GM18508 (cell line): ENCODE data around the gene ZNF474.
"Not testable (repeated sequence)": the region's sequence is repeated elsewhere in the genome, so short reads cannot be mapped to it uniquely, and the experiment has no call there.

Experiments used
- ATAC-seq: cut with Tn5 transposase; IDR thresholded peaks from one replicate; pipeline ENCODE4 v1.9.1; 2021; ENCODE audit warnings: moderate number of reproducible peaks; ENCODE audit not compliant: insufficient read depth, unreplicated experiment

The ZNF474 gene

DNA sequence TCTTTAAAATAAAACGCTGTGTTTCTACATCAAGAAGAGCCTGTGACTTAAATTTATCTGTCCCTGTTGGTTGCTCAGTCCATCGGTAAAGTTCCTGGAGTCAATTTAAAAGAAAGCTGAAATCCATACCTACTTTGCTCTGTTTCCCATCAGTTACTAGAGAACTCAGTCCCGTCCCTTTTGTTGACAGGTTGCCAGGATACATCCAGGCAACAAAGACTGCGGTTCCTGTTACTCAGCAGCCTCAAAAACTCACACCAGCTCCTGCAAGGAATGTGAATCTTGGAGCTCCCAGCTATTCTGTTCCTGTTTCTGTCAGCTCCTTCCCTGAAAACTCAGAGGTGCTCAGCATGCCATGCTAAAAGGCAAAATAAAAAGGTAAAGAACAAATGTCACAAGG, at the start of gene ZNF474:
Gene ZNF474, plus strand, starts transcription at position 241 of the 400 bp plus-strand sequence. CDS start 22,445 bp downstream, outside the sequence.
- no peak for ATAC-seq

DNA sequence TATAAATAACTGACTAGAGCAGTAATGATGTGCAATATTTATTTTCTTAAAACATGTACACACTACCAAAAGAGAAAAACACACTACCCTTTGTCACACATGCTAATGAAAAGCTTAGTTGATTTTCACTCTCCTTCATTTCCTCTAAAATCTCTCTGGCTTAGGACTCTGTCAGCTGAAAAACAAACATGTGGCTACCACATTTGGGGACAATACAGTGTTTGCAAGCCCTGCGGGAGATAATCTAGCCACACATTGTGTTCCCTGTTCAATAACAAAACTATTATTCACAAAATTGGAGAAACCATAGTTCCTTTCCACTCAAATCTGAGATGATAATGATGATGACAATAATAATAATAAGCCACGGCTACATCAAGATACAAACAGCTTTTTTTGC, 47.8 kb upstream of the ZNF474 start:
- no peak for ATAC-seq

GRCh38 chr5:122083535-122083934, 45.8 kb upstream of the ZNF474 start:
- no peak for ATAC-seq

- no peak for ATAC-seq
Observed at GRCh38 chr5:122085041-122085440, 44.3 kb upstream of the ZNF474 start.

DNA sequence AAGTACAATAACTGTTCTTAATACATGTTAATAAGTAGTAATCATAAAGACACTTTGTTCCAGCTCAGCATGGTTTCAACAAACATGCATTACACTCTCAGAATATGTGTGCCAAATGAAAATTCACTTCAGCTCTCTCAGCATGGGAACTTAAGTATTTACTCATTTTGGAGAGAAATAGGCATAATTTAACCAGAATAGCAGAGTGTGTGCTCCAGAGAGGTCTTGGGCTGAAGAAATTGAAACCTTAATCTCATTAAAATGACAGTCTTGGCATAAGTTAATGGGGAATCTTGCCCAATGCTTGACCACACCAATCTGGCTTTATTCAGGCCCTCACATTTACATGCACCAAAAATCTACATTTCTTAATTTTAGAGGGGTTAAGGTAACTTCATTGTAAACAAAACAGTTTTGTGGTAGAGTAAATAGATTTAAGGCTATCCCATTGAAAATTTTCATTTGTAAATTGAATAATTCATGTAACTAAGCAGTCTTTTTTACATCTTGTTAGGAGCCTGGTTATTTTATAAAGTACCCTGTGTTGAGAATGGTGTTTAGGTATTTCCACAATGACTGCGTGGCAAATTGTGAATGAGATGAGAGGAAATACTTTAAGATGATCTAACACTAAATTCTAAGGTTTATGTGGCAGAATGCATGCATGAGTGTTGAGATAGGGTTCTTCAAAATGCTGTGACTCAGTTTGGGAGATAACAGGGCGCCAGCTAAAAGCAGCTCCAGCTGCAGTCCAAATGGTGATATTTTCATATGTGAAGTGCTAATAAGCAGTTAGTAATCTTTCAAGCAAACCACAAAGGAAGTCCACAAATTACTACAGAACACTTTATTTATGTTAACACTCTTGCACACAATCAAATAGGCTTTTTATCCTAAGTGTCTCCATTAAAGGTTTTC, 40.0 kb upstream of the ZNF474 start:
- ATAC-seq = no peak

DNA sequence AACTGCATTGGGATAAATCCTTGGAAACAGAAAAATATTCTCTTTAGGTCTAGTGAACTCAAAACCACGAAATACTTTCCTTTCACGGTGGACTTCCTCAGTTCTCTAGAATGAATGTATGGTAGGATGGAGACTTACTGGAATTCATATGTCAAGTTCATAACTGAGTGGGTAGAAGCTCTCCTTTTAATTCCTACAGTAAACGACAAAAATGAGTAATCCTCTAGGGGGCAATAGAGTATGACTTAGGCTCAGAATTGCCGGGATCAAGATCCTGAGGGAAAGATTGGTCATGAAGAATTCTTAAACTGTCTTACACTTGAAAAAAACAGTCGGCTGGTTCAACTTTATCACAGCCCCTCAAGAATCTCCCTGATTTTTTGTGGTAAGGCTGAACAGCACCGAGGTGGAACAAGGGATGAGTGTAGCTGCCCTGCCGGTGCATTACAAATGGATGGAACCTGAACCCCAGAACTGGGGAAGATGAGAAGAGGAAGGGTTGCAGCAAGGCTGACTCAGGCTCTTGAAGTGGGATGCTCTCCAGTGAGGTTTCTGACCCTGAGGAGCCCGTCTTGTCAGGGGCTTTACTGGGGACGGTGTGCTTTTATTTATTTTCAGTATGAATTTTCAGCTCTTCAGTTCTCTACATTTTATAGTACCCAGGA, 37.3 kb upstream of the ZNF474 start:
- ATAC-seq = no peak

DNA sequence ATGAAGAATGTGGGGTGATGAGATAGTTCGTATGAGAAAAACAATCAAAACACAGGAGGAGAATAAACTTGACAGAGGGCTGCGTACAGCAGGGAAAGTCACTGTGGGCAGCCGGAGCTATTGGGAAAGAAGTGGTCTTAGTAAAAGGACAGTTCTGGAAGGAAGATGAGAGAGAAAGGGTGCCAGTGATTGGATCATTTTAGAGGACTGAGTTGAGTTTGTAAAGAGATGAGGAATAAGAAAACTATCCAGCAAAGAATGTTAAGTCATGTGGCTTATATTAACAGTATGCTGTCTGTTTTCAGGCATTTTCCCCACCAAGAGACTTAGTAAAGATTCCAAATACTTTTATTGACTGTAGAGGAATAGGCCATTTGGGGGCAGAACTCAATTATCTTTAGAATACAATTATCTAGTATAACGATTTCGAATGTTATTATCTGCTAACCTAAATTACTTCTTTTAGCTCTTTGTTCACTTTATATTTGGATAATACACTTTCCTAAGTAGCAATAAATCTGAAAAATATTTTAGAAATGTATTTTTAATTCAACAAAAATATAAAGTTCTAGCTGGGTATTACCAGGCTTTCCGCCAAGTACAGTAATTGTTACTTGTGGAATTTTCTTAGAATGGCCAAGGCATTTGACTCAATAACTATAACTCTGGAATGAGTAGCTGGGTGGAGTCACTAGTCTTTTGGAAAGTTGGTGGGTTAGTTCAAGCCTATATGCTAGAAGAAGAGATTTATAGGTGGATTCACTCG, 35.7 kb upstream of the ZNF474 start:
- ATAC-seq = no peak

DNA sequence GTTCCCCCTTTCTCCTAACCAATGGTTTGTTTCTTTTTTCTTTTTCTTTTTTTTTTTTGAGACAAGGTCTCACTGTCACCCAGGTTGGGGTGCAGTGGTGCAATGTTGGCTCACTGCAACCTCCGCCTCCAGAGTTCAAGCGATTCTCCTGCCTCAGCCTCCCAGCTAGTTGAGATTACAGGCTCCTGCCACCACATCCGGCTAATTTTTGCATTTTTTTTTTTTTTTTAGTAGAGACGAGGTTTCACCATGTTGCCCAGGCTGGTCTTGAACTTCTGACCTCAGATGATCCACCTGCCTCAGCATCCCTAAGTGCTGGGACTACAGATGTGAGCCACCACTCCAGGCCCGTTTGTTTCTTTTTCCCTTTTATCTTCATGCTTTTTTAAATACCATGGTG, 35.1 kb upstream of the ZNF474 start:
- ATAC-seq = not testable (repeated sequence)

DNA sequence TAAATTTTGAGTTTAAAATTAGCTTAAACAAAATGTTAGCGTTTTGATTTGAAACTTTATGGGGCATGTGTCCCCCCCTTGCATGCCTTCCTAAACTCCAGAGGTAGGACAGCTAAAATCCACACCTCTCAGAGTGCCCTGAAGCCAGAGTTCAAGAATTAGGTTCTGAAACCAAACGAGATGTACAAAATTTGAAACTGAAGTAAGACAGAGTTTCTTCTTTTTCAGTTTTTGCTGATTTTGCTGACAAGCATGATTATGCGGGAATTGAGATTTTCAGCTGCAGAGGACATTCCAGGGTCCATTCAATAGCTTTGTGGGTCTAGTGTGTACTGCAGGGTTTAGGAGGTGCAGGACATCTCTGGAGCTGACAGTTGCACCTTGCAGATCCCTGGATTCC, 34.2 kb upstream of the ZNF474 start:
- ATAC-seq = no peak

DNA sequence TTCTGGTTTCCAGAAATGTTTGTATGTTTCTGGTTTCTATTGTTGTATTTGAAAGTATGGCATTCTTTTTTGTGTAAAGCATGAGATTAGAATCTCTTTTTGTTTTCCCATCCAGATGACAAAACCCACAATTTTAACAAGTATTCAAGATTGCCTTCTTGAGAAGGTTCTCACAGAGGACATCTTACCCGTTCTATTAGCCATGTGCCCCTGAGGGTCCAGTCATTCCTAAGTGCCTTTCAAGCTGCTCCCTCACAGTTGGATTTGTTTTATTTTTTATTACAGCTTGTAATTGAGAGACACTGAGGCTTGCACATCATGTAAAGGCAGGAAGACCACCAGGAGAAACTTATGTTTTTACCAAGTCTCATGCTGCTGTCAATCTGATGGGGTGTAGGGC, 32.0 kb upstream of the ZNF474 start:
- ATAC-seq = no peak

DNA sequence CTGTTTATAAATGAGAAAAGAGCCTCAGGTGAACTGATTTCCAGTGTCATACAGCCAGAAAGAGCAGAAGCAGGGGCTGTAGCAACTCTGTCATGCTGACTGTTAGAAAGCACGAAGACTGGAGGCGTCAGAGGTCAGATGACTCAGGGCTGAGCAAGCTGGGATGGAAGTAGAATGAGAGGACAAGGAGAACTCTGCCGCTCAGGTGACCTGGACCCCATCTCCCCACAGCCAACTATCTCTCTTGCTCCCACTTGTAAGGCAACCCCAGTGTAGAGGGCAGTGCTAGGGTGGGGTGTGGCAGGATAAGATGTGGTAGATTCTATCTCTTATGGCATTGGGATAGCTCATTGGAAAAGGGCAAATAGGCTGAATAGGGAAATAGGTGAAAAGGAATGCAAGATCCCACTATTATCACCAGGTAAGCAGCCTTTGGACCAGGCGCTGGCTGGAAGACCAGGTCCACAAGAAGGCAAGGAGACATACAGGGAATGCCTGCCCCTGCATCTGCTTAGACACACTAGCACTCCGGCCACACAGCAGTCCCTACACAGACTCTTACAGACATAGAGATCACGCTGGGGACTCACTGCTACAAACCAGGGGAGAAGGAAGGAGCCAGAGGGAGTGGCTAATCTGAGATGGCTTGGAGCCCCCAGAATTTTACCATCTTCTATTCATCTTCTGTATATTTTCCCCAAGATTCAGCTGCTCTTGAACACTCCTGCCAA, 30.1 kb upstream of the ZNF474 start:
- ATAC-seq = no peak

- peak; percentile 64 for ATAC-seq
Observed at GRCh38 chr5:122101636-122102285, 27.6 kb upstream of the ZNF474 start.

DNA sequence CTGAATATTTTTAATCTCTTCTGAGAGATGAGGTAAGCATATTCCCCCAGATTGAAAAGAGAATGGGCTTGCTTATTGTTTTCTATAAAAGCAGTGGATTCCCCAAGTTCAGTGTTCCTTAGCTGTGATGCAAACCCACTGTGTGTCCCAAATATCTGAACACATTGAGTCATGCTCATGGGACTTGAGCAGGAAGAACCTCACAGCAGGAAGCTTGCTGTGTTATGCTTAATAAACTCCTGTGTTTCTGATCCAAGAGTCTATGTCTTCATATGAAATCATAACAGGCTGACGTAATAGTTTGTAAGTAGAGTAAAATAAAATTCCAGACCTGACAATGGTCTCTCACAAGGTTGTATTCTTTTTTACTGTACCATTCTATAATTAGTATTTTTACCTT, 26.5 kb upstream of the ZNF474 start:
- no peak for ATAC-seq

DNA sequence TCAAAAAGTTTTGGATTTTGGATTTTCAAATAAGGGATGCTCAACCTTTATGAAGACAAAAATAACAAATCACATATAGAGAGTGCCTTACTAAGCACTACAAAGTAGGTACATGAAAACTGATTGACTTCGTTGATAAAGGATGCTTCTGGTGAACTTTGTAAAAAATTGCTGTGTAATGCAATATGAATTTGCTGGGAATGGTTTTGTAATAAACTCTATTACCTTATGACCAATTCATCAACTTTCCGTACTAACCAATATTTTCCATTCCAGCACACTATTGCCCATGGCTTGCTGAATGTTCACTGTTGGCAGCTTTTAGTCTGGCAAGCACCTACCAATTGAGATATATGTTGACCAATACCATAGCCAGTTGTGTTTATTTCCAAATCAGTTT, 23.4 kb upstream of the ZNF474 start:
- no peak for ATAC-seq

GRCh38 chr5:122107016-122107415, 22.3 kb upstream of the ZNF474 start:
- no peak for ATAC-seq

DNA sequence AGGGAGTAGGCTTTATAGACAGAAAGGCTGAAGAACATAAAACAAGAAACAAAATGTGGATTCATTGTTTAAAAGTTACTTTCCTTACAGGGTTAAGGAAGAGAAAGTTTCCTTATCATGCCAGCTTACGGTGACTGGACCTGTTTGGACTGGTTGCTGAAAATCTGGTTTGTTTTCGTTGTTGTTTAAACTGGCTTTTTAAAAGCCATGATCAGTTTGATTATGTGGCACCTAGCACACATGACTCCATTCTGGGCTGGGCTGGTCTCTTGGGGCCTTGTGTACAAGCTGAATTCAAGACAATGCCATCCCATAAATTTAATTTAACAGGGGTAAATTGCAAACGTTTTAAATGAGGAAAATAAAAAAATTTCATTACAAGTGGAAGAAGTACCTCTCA, 18.4 kb upstream of the ZNF474 start:
- no peak for ATAC-seq

GRCh38 chr5:122111460-122111859, 17.9 kb upstream of the ZNF474 start:
- ATAC-seq = no peak

DNA sequence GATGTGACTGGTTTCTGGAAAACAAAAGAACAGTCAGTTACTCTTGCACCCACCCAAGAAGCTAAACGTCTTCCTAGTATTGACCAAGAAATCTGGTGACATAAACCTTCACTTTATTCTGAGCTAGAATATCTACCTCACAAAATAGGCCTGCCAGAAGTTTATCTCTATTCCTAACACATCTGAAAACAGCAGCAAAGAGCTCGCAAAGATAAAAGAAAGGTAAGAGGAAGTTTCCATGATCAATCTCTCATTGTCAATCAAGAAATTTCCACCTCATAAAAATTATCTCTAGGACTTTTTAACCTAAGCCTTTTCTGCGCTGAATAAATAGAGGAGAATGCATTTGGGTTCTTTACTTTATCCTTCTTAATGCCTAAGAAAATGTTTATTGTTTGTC, 17.3 kb upstream of the ZNF474 start:
- no peak for ATAC-seq

DNA sequence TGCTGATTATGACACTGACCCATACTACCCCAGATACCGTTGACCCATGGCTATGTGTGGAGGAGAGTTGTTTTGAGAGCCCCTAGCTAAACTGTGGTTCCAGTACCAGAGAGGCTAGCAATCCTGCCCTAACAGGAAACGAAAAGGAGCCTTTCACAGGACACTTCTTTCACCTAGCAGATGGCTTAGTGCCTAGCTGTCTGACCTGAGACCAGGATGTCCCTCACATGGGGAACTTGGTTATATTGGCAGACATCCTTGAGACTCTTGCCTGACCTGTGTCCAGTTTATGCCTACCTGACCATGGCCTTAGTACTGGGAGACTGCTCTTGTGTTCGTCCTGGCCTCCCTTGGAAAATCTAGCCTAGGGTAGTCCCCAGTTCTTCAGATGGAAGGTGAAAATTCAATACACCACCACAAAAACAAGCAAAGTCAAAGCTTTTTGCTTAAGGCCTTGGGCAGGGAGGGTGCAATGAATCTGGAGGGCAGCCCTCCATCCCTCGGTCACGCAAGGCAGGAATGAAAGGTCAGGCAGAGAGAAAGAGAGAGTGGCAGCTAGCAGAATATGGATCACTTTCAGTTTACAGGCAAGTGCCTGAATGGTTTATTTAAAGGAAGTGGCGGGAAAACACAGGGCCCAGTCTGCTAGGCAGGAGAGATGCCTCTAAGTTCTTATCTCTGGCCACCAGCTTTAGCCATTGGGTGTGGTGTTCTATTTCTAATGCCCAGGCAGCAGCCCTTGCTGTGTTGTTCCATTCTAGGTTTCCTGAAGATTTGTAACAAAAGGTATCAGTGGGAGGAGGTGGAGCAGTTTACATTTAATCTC, 16.4 kb upstream of the ZNF474 start:
- no peak for ATAC-seq
